ENCODE data around the gene TBC1D4.

DNA sequence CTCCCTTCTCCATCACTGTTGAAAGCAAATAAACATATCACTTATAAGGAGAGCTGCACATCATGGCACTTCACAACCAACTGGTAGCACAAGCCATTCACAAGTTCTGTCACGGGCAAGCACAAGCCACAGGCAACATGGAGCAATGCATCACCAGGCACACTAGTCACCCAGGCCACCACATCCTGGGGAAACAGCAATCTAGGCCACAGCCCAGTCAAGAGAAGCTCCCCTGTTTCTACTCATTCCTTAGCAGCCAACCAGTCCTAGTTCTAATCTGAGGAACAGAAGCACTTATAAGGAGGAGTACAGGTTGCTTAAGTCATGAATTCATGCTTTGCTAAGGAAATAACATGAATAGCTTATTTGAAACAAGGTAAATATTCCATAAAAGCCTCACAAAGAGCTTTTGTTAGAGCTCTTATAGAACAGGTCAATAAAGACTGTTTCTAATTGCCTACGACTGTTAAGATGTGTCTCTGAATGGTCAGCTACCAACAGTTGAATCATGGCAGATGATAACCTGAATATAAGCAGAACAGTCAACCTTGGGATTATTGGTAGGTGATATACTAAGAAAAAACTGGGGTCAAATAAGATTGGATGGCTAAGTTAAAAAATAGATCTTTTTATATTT lies 169.0 kb downstream of the TBC1D4 start:
- TF ChIP-seq CTCF (IDR thresholded peaks at IDR 0.05 in 8 of 11, conservative IDR thresholded peaks at IDR 0.05 in 3 of 11): no peak
- TF ChIP-seq POLR2AphosphoS5 (IDR thresholded peaks at IDR 0.05): no peak
- TF ChIP-seq POLR2A (IDR thresholded peaks at IDR 0.05): no peak
